Spleen (tissue), 11 donors: ENCODE data around the gene C11orf24. TPM values are rescaled to one million over a fixed set of nuclear protein-coding genes. Genes with fewer than 3 reads are reported as not detected.

Source experiments
- DNase-seq: peaks from one replicate; pipeline ENCODE4 v3.0.0-alpha.2; 2020
- H3K27ac ChIP-seq, 8 donors: fragments of 200-600 bp; sonication (generic) in 7 of 8; 1 replicate in 4 of 8; 2 replicates in 4 of 8; pipeline versions ENCODE4 v1.5.0 to v1.8.0; 2016 to 2021; ENCODE audit warnings: inconsistent platforms in 4 of 8, mild to moderate bottlenecking in 4 of 8, moderate library complexity in 1 of 8
- H3K27me3 ChIP-seq, 7 donors: fragments of 200-600 bp; sonication (generic) in 6 of 7; replicated peaks in 1 of 7; 1 replicate in 4 of 7; 2 replicates in 3 of 7; pipeline versions ENCODE4 v1.5.0 to v1.8.0; 2016 to 2021; ENCODE audit warnings: inconsistent platforms in 3 of 7, mild to moderate bottlenecking in 1 of 7
- H3K36me3 ChIP-seq, 6 donors: fragments of 200-600 bp; sonication (generic) in 5 of 6; 1 replicate in 4 of 6; 2 replicates in 2 of 6; pipeline versions ENCODE4 v1.5.0 to v1.8.0; 2016 to 2021; ENCODE audit warnings: inconsistent platforms in 2 of 6
- H3K4me1 ChIP-seq, 6 donors: fragments of 200-600 bp; sonication (generic) in 5 of 6; 1 replicate in 3 of 6; 2 replicates in 3 of 6; pipeline versions ENCODE4 v1.5.0 to v1.8.0; 2016 to 2021; ENCODE audit warnings: inconsistent platforms in 3 of 6
- H3K4me3 ChIP-seq, 8 donors: fragments of 200-600 bp; sonication (generic) in 7 of 8; 1 replicate in 4 of 8; 2 replicates in 4 of 8; pipeline versions ENCODE4 v1.5.0 to v1.8.0; 2016 to 2021; ENCODE audit warnings: inconsistent platforms in 4 of 8, mild to moderate bottlenecking in 4 of 8, moderate library complexity in 2 of 8
- H3K9me3 ChIP-seq, 8 donors: fragments of 200-600 bp; sonication (generic) in 7 of 8; 1 replicate in 4 of 8; 2 replicates in 4 of 8; pipeline versions ENCODE4 v1.5.0 to v1.8.0; 2016 to 2021; ENCODE audit warnings: inconsistent platforms in 4 of 8
- POLR2A ChIP-seq, 3 donors: fragments of 450-650 bp; IDR thresholded peaks; one replicate each; pipeline ENCODE4 v1.5.1; 2017; ENCODE audit warnings: antibody characterized with exemption in 3 of 3, mild to moderate bottlenecking in 1 of 3
- POLR2AphosphoS5 ChIP-seq, 3 donors: sonication (generic); formaldehyde crosslinking; IDR thresholded peaks; one replicate each; pipeline ENCODE4 v1.5.1; 2017; ENCODE audit warnings: antibody characterized with exemption in 3 of 3
- WGBS, 5 donors: extraction: QIAGEN DNeasy Blood & Tissue Kit in 3 of 5; methylation state at CpG; one replicate each; pipeline versions ENCODE4 v1.1.5 to v1.1.7; 2013 to 2018; 5-methylcytosine and 5-hydroxymethylcytosine counted together
- intact Hi-C: fragments of 100-400 bp; cut with DNase I; formaldehyde crosslinking; loops from one replicate; pipeline ENCODE4 v1.15.0; 2023; ENCODE audit warnings: low total_unique reads
- polyA plus RNA-seq, 3 donors: library from polyadenylated mRNA; stranded (reverse); fragments of 200-250 nt; gene quantifications; one replicate each; pipeline ENCODE4 v1.2.1, GENCODE V29; 2013
- total RNA-seq, 7 donors: library from RNA; depleted of rRNA in 3 of 7; stranded (reverse); fragments of >200 nt in 3 of 7; fragmentation: NEBNext Ultra II Directional in 4 of 7; extraction: Animal tissue kit (Norgen Biotek cat#: 25700) in 4 of 7; gene quantifications; one replicate each; pipeline versions ENCODE4 v1.1.0 to v1.2.1, GENCODE V29; 2016 to 2021
- TF ChIP-seq, protein P1 (sequence below), 11 experiments: fragments of 200-600 bp in 7 of 11; fragments of 450-650 bp in 4 of 11; sonication (generic) in 4 of 11; IDR thresholded peaks in 8 of 11; conservative IDR thresholded peaks in 3 of 11; 1 replicate in 7 of 11; 2 replicates in 4 of 11; pipeline versions ENCODE4 v1.4.0 to v1.8.0; 2016 to 2021; ENCODE audit warnings: antibody characterized with exemption in 11 of 11, inconsistent platforms in 4 of 11, mild to moderate bottlenecking in 1 of 11
- donor health status: healthy with polysubstance abuse.
- donor health status: DM: no; HTN: no; CAD: no; lungs with moderate emphysema.
- donor health status: DM: no; HTN: no; CAD: no.
- donor health status: Bipolar disorder and iron deficiency.
- donor health status: healthy.
- donor health status: DM: no; HTN: no; CAD: no.
- donor health status: DM: yes; HTN: yes; CAD: no.

The C11orf24 gene
- total and polyA plus RNA-seq, 10 donors, result 15.9 to 36.0 (median 24.2) TPM

DNA sequence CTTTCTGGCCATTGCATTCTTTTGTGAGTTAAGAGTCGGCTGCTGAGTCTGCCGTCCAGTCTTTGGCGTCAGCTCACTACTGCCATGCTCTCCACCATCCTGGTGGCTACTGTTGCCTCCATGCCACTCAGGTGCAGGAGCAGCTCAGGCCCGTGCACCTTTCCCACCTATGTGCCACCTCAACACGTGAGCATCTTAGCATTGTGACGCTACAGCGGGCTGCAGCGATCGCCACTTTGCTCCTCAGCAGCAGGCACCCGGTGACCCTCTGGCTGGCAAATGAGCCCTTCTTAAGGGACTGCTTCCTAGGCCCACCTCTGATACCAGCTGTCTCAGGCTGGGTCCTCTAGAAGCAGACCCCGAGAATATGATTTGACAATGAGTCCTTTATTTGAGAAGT lies 47.2 kb downstream of the C11orf24 start:
- no peaks in the 10 kb centered on the region for H3K4me1 ChIP-seq
- intact Hi-C loops, result no loop called here
- TF ChIP-seq POLR2AphosphoS5 (IDR thresholded peaks at IDR 0.05), result no peak
- TF ChIP-seq POLR2A (IDR thresholded peaks at IDR 0.05), result no peak
- TF ChIP-seq, protein P1, sequence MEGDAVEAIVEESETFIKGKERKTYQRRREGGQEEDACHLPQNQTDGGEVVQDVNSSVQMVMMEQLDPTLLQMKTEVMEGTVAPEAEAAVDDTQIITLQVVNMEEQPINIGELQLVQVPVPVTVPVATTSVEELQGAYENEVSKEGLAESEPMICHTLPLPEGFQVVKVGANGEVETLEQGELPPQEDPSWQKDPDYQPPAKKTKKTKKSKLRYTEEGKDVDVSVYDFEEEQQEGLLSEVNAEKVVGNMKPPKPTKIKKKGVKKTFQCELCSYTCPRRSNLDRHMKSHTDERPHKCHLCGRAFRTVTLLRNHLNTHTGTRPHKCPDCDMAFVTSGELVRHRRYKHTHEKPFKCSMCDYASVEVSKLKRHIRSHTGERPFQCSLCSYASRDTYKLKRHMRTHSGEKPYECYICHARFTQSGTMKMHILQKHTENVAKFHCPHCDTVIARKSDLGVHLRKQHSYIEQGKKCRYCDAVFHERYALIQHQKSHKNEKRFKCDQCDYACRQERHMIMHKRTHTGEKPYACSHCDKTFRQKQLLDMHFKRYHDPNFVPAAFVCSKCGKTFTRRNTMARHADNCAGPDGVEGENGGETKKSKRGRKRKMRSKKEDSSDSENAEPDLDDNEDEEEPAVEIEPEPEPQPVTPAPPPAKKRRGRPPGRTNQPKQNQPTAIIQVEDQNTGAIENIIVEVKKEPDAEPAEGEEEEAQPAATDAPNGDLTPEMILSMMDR (IDR thresholded peaks at IDR 0.05 in 8 of 11, conservative IDR thresholded peaks at IDR 0.05 in 3 of 11), result no peak
- H3K9me3 ChIP-seq, result peaks cover 4 to 19% (median 13%) of the 10 kb centered on the region in 8 donors
- no peaks in the 10 kb centered on the region for H3K36me3 ChIP-seq
- no peak overlapping the region for H3K4me3 ChIP-seq
- H3K27me3 ChIP-seq, result no peaks in the 10 kb centered on the region
- WGBS, 5 donors, result 88 to 92% (median 90%) methylated on average over 9 to 11 of the region's 11 CpGs
- no peak overlapping the region for H3K27ac ChIP-seq
- no peak for DNase-seq

- TF ChIP-seq POLR2AphosphoS5 (IDR thresholded peaks at IDR 0.05) (no peak), POLR2A (IDR thresholded peaks at IDR 0.05) (no peak)
- TF ChIP-seq, protein P1 (IDR thresholded peaks at IDR 0.05 in 8 of 11, conservative IDR thresholded peaks at IDR 0.05 in 3 of 11), result no peak
- DNase-seq, result no peak
- Histone ChIP-seq H3K27ac (no peak overlapping the region), H3K4me1 (no peaks in the 10 kb centered on the region), H3K36me3 (no peaks in the 10 kb centered on the region), H3K27me3 (no peaks in the 10 kb centered on the region), H3K9me3 (peaks cover 0 to 6% (median under 1%) of the 10 kb centered on the region in 8 donors), H3K4me3 (no peak overlapping the region)
- 62 to 83% (median 77%) methylated on average over 6 of the region's 6 CpGs for WGBS, 5 donors
- intact Hi-C loops, result no loop called here
These were observed 48.5 kb downstream of the C11orf24 start for GRCh38 chr11:68223275-68223674.

DNA sequence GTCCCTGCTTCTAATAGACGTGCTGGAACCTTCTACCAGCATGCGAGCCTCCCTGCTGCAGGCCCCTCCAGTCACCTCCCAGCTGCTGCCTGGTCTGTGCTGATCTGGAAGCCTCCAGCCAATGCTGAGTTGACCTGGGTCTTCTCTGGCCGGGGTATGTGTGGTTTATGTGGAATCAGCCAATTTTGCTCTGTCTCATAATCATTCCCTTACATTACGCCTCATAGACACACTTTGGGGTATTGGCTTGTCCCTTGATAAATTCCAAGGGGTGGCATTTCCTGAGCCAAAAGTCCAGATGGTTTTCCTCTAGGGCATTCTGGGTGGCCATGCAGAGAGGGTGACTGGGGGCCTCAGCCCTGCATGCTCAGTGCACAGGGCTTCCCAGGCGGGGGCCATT lies 50.4 kb downstream of the C11orf24 start:
- TF ChIP-seq POLR2A (IDR thresholded peaks at IDR 0.05) (no peak), POLR2AphosphoS5 (IDR thresholded peaks at IDR 0.05) (no peak)
- TF ChIP-seq, protein P1 (IDR thresholded peaks at IDR 0.05 in 8 of 11, conservative IDR thresholded peaks at IDR 0.05 in 3 of 11), result no peak
- Histone ChIP-seq H3K27ac (no peak overlapping the region), H3K27me3 (no peaks in the 10 kb centered on the region), H3K9me3 (no peaks in the 10 kb centered on the region), H3K4me3 (no peak overlapping the region), H3K36me3 (no peaks in the 10 kb centered on the region), H3K4me1 (no peaks in the 10 kb centered on the region)
- DNase-seq, result no peak
- intact Hi-C loops, result no loop called here
- 68 to 91% (median 82%) methylated on average over 4 to 5 of the region's 5 CpGs for WGBS, 5 donors

DNA sequence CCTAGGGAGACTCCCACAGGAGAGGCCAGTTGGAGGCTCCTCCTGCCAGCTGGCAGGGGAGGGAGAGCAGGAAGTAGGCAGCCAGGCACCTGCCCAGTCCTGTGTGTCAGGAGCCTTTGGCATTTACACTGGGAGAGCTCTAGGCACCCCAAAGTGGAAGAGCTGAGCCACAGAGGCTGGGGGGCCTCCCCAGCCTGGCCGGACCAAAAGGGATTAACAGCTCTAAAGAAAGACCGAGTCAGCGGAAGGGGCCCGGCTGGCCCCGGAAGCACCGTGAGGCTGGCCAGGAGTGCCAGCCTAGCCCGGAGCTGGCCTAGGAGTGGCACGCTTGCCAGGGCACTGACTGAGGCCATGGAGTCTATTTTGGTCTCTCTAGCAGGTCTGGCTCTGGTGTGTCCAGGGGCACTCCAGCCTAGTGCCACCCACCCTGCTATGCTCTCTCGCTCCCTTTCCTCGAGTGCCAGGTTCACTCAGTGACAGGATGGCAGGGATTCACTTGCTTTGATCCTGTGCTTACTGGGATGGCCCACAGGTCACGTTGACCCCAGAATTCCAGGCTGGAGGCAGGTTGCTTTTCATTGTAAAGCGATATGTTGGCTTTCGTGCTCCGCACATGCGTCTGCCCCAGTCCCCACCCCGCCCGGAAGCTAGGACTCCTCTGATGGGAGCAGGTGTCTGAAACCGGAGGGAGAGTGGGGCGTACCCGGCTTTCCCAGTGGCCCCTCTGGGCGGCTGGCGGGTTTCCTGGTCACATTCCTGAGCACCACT lies 55.4 kb downstream of the C11orf24 start:
- no peaks in the 10 kb centered on the region for H3K9me3 ChIP-seq
- peaks cover 0 to 12% (median 0%) of the 10 kb centered on the region in 7 donors for H3K27me3 ChIP-seq
- no peak for DNase-seq
- 82 to 93% (median 85%) methylated on average over 16 to 22 of the region's 22 CpGs for WGBS, 5 donors
- intact Hi-C loops, result no loop called here
- no peaks in the 10 kb centered on the region for H3K36me3 ChIP-seq
- no peak overlapping the region for H3K4me3 ChIP-seq
- peaks cover 7 to 31% (median 24%) of the 10 kb centered on the region in 6 donors for H3K4me1 ChIP-seq
- no peak overlapping the region for H3K27ac ChIP-seq
- TF ChIP-seq POLR2A (IDR thresholded peaks at IDR 0.05) (no peak), POLR2AphosphoS5 (IDR thresholded peaks at IDR 0.05) (no peak)
- TF ChIP-seq, protein P1 (IDR thresholded peaks at IDR 0.05 in 8 of 11, conservative IDR thresholded peaks at IDR 0.05 in 3 of 11), result no peak
